GM18858 (cell line): ENCODE results near the gene OR56A1.

Experiments used
- ATAC-seq: cut with Tn5 transposase; IDR thresholded peaks from one replicate; pipeline ENCODE4 v1.9.1; 2021; ENCODE audit not compliant: unreplicated experiment

OR56A1 gene

GRCh38 chr11:5992150-5992549 lies 38.4 kb downstream of the OR56A1 start:
- no peak for ATAC-seq

- ATAC-seq = no peak
These were observed 41.4 kb downstream of the OR56A1 start for GRCh38 chr11:5989203-5989602.

GRCh38 chr11:5986885-5987284 lies 43.7 kb downstream of the OR56A1 start, which contains the start of gene OR52L1:
Gene OR52L1 (minus strand): TSS chr11:5986985. CDS start chr11:5986930, 55 bp downstream.
- no peak for ATAC-seq

GRCh38 chr11:5983443-5983842 lies 47.1 kb downstream of the OR56A1 start:
- ATAC-seq = no peak

GRCh38 chr11:5973530-5973929 lies 57.0 kb downstream of the OR56A1 start:
- no peak for ATAC-seq
